GM18861 (cell line): ENCODE results near the gene TCERG1L.
"Not testable (repeated sequence)": the region's sequence is repeated elsewhere in the genome, so short reads cannot be mapped to it uniquely, and the experiment has no call there.

Experiments
- ATAC-seq: cut with Tn5 transposase; IDR thresholded peaks from one replicate; pipeline ENCODE4 v1.9.1; 2021; ENCODE audit not compliant: unreplicated experiment

The TCERG1L gene

GRCh38 chr10:131091682-131092081 is 219.8 kb downstream of the TCERG1L start:
- ATAC-seq = no peak

DNA sequence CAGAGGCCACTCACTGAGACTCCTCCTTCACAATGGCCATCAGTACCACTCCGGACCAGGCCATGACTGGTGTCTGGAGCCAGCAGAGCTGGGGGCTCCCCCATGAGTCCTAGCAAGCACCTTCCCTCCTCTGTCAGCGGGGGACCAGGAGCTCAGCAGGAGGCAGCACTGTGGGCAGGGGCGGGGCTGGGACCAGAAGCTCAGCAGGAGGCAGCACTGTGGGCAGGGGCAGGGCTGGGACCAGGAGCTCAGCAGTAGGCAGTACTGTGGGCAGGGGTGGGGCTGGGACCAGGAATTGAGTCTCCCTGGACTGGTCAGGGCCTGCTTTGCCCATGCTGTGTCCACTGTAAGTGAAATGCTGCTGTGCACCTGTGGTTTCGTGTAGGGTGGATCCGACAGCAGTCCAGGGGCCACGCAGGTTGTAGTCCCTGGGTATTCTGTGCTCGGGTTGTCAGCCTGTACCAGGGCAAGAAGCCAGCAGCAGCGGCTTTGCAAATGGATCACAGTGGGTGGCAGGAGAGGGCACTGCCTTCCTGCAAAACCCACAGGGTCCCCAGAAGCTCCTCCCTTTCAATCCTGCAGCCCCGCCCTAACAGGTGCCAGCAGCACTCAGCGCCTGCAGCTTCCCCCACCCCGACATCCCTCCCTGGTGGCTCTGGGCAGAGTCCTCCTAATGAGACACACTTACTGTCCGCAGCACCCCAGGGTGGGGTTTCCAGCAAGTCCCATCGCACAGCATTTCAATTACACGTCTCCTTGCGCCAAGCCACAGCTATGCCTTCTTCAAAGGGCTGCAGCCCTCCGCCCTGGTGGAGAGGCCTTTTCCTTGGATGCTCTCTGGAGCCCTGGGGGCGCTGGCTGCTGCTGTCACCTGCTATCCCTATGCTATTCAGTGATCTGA is 220.5 kb downstream of the TCERG1L start:
- no peak for ATAC-seq

DNA sequence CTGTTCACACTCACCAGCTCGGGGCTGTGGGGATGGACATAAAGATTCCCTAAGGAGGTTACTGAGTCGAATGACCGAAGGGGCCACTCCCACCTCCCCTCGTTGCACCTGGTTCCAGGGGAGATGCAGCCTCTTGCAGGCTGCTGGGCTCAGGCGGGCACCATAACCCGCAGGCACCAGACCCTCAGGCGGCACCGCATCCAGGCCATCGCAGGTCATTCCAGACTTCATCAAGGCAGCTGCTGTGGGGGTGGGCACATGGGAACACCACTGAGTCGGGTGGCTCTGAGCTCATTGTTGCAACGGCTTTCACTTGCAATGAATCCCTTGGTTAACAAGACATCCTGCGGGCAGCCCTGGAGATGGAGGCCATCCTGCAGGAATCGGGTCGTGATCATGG is 221.7 kb downstream of the TCERG1L start:
- no peak for ATAC-seq

DNA sequence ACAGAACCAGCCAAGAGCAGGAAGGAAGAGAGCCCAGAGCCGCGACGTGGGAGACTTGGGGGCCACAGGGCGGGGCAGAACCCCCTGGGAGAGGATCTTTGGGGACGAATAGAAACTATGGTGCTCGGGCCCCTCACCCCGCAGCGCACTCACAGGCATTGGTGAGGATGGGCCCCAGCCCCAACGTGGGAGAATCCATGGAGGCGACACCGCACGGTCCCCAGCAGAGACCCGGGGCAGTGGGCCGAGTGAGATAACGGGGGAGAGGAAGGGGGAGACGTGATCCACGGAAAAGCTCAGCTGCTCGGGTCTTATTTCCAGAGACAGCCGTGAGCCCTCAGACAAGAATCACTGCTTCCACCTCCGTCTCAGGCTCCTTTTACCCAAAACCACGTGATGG is 222.4 kb downstream of the TCERG1L start:
- ATAC-seq = no peak

- no peak for ATAC-seq
Measured at GRCh38 chr10:131088619-131089018, 222.9 kb downstream of the TCERG1L start.

- ATAC-seq = no peak
Measured at GRCh38 chr10:131087464-131088215, 223.9 kb downstream of the TCERG1L start.

DNA sequence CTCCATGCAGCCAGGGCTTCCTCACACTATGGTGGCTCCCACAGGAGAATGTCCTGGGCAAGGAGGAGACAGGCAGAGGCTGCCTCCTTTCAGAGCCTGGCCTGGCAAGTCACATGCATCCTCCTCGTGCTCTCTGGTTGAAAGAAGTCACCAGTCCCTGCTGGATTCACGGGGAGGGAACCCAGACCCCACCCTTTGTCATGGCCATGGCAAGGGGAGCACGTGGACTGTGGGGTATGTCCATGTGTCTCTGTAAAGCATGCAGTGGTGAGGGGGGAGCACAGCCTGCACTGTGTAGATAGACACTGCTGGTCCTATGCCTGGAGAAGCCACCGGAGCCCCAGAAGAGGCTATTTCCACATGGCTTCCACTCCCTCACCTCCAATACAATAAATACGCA is 225.0 kb downstream of the TCERG1L start:
- ATAC-seq = no peak

- ATAC-seq = no peak
Measured at GRCh38 chr10:131086094-131086493, 225.4 kb downstream of the TCERG1L start.

GRCh38 chr10:131085091-131085860 is 226.2 kb downstream of the TCERG1L start:
- ATAC-seq = no peak

DNA sequence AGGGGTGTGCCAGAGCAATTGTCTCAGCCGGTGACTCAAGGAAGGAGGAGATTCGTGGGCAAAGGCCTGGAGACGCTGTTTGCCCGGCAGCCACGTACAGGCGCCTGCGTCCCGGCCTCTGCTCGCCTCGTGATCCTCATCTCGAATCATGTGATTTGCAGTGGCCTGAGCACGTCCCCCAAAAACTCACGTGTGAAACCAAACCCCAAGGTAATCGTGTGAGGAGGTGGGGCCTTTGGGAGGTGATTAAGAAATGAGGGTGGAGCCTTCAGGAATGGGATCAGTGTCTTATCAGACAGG is 226.8 kb downstream of the TCERG1L start:
- no peak for ATAC-seq

DNA sequence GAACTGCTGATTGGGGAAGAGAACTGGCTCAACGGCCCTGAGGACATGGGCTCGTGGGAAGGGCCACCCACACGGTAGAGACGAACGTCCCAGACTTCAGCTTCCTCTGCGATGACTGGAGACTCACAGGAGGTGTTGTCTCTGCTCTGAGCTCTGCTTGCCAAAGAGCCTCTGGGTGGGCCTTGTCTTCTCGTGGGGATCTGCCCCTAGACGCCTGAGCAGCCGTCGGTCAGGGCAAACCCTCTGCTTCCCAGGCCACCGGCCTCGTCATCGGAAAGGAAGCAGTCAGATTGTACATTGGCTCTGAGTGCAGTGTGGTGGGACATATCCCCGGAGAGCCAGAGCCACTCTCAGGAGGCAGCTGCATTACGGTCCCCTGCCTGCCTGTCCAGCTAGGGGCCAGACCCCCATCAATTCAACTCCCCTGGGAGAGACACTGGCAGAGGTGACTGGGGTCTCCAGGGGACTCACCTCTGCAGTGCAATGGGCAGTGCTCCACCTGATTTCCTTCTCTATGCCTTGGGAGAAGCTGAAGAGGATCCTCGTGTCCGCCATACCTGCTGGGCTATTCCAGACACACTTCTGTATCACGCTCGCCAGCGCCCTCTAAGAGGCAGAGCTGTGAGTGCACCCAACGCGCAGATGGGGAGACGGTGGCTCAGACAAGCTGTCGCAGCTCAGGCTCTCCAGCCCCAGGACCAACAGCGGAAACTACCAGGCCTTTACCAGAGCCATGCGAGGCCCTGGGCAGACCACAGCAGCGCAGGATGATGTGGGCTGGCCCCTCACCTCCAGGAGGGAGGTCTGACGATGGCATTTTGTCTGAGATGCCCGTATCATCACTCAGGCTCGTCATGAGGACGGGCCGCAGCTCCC is 227.4 kb downstream of the TCERG1L start:
- ATAC-seq = no peak

DNA sequence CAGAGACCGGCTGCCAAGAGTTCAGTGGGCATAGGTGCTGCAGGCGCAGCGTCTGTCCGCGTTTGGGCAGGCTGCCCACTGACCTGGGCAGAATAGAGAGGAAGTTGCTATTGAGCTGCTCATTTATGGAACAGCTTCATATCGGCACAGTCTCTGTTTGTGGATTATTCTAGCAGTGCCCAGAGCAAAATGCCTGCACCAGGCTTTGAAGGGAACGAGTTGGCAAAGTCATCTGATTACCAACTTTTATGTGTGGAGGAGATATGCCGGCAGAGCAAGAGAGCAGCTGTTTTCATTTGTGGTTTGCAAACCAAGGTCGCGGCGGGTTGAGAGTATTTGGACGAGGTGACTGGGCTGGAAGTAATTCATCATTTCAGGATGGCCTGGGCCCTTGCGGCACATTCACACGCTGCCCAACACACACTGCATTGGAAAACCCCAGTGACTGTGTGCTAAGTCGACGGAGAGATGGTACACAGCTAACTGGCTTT is 228.5 kb downstream of the TCERG1L start:
- ATAC-seq = no peak

GRCh38 chr10:131082201-131082850 is 229.2 kb downstream of the TCERG1L start:
- no peak for ATAC-seq

DNA sequence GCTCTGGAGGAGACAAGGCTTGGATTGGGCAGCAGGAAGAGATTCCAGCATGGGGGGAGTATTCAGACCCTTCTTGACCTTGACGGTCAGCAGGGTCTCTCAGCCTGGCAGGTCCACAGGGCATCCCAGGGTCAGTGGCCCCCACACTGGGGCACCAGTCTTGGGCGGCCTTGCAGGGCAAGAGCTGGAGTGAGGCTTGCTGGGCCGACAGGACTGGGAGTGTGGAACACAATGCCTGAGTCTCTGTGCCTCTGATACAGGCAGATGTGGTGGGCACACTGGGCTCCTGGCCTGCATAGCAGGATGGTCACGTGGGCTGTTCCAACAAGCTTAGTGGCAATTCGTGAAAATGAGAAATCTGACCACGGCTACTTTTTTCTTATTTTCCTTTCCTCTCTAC is 229.7 kb downstream of the TCERG1L start:
- ATAC-seq = no peak

GRCh38 chr10:131081376-131081775 is 230.1 kb downstream of the TCERG1L start:
- ATAC-seq = no peak

DNA sequence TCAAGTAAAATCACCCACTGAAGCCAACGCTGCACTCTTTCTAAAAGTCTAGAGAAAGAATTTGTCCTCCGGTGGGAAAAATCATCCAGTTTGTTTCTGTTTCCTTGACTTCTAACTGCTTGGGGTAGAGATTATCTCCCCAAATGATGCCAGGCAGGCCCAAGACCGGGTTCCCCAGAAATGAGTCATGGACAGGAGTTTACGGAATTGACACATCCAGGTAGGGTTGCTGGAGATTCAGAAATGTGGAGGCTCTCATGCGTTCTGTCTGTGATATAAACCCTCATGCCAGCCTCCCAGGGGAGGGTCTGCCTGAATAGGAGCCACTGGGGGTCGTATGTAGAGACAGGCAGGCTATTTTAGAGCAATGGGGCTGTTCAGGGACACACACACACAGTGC is 230.9 kb downstream of the TCERG1L start:
- ATAC-seq = no peak

DNA sequence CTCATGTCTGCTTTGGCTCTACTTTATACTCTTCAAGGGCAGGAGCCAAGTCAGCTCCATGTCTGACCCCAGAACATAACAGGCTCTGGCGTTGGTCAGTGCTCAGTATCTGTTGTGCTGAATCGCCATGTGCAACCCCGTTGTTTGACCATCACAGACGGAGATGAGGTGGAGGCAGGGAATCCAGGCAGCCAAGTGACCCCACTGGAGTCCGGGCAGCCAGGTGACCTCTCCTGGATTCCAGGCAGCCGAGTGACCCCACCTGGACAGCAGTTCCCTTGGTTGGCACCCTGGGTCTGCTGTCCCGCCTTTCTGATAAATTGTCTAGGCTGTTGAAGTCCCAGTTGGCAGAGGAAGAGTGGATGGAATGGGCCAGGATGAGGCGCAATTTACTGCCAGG is 232.2 kb downstream of the TCERG1L start:
- no peak for ATAC-seq

- not testable (repeated sequence) for ATAC-seq
Measured at GRCh38 chr10:131078882-131079280, 232.6 kb downstream of the TCERG1L start.

DNA sequence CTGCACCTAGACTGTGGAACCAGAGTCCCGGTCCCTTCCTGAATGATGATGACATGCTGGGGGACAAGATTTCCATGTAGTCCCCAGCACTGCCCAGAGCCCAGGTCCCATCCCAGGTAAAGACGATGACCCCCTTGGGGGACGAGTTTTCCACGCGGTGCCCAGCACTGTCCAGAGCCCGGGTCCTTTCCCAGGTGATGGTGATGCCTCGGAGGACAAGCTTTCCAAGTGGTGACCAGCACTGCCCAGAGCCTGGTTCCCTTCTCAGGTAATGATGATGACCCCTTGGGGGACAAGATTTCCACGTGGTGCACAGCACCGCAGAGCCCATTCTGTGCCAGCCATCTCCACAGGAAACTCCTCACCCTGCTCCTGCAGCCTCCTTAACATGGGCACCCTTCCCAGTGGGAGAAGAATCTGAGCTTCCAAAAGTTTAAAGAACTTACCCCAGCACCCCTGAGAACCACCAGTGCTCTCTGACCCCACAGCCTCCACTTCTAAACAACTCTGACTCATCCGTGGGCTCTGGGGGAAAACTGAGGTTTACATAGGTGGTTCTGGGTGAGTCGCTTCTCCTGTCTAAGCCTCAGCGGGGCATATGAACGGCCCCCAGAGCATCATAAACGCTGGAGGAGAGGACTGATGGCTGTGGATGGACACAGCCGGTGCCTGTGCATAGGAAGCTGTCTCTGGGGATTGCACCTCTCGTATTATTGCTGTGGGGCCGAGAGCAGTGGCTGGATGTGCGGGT is 233.2 kb downstream of the TCERG1L start:
- no peak for ATAC-seq
